K562 (cell line): ENCODE measurements around the gene SRF. TPM values are rescaled to one million over a fixed set of nuclear protein-coding genes. Genes with fewer than 3 reads are reported as not detected.

Experiments used
- ATF7 ChIP-seq: fragments of 450-650 bp; IDR thresholded peaks from 2 replicates; pipeline ENCODE4 v1.7.1; 2014; ENCODE audit warnings: mild to moderate bottlenecking, moderate library complexity
- CHD2 ChIP-seq: IDR thresholded peaks from 2 replicates; pipeline ENCODE4 v1.6.1; 2011; ENCODE audit warnings: low read depth, low read length
- CHD4 ChIP-seq: fragments of 200-600 bp; sonication (generic); IDR thresholded peaks from 3 replicates; pipeline ENCODE4 v1.6.1; 2012; ENCODE audit warnings: low read depth, mild to moderate bottlenecking, mixed read lengths, low read length, inconsistent platforms; ENCODE audit not compliant: insufficient read depth, insufficient replicate concordance, poor library complexity, severe bottlenecking
- DNMT1 ChIP-seq: fragments of 450-650 bp; IDR thresholded peaks from 2 replicates; pipeline ENCODE4 v1.6.1; 2016; ENCODE audit warnings: antibody characterized with exemption, mild to moderate bottlenecking
- HCFC1 ChIP-seq: IDR thresholded peaks from 2 replicates; pipeline ENCODE4 v1.6.1; 2012; ENCODE audit warnings: low read depth, low read length, improper control_type of control experiment
- HDAC6 ChIP-seq: IDR thresholded peaks from 2 replicates; pipeline ENCODE4 v1.6.1; 2012; ENCODE audit warnings: low read depth, mild to moderate bottlenecking, control low read depth, inconsistent platforms, low read length, moderate library complexity
- IFI16 ChIP-seq: fragments of 250-450 bp; sonication (Bioruptor Pico); IDR thresholded peaks from 2 replicates; pipeline ENCODE4 v2.1.2; 2022; ENCODE audit warnings: mild to moderate bottlenecking, inconsistent platforms
- KLF13 ChIP-seq: fragments of 450-650 bp; IDR thresholded peaks from 2 replicates; pipeline ENCODE4 v1.6.1; 2016; ENCODE audit warnings: missing genetic modification characterization, low read depth, mild to moderate bottlenecking, missing compliant biosample characterization, moderate library complexity, borderline replicate concordance
- MCM3 ChIP-seq: fragments of 450-650 bp; IDR thresholded peaks from 2 replicates; pipeline ENCODE4 v1.6.1; 2016
- MXI1 ChIP-seq: IDR thresholded peaks from 2 replicates; pipeline ENCODE4 v1.6.1; 2011; ENCODE audit warnings: low read depth, mild to moderate bottlenecking, improper control_type of control experiment, low read length
- NR3C1 ChIP-seq: sonication (generic); formaldehyde crosslinking; IDR thresholded peaks from 2 replicates; pipeline ENCODE4 v1.8.1; 2022; ENCODE audit warnings: missing genetic modification reagents
- PHB ChIP-seq: fragments of 250-450 bp; sonication (Bioruptor Pico); IDR thresholded peaks from 2 replicates; pipeline ENCODE4 v1.5.0; 2021
- SMAD4 ChIP-seq: fragments of 250-450 bp; sonication (Bioruptor Pico); conservative IDR thresholded peaks from 2 replicates; pipeline ENCODE4 v1.8.0; 2021; ENCODE audit warnings: inconsistent platforms, mild to moderate bottlenecking, moderate library complexity
- ZKSCAN8 ChIP-seq: fragments of 200-800 bp; sonication (Bioruptor generic); IDR thresholded peaks from 2 replicates; pipeline ENCODE4 v1.6.1; 2016; ENCODE audit warnings: missing genetic modification characterization, missing compliant biosample characterization
- ZNF165 ChIP-seq: fragments of 250-450 bp; sonication (Bioruptor Pico); IDR thresholded peaks from 2 replicates; pipeline ENCODE4 v1.4.0; 2020; ENCODE audit warnings: borderline replicate concordance
- ZNF175 ChIP-seq: fragments of 200-800 bp; sonication (Bioruptor generic); IDR thresholded peaks from 2 replicates; pipeline ENCODE4 v1.6.1; 2016; ENCODE audit warnings: low read depth, mild to moderate bottlenecking, missing genetic modification characterization, missing compliant biosample characterization
- ZNF282 ChIP-seq: sonication (generic); formaldehyde crosslinking; IDR thresholded peaks from 2 replicates; pipeline ENCODE4 v1.8.1; 2023; ENCODE audit warnings: missing genetic modification reagents
- ZNF445 ChIP-seq: fragments of 250-450 bp; sonication (Bioruptor Pico); IDR thresholded peaks from 2 replicates; pipeline ENCODE4 v1.4.0; 2020; ENCODE audit warnings: low read depth, mild to moderate bottlenecking, moderate library complexity
- ZNF695 ChIP-seq: fragments of 450-650 bp; formaldehyde crosslinking; IDR thresholded peaks from 2 replicates; pipeline ENCODE4 v1.4.0; 2020; ENCODE audit warnings: mild to moderate bottlenecking, moderate library complexity
- polyA plus RNA-seq, 8 experiments: library from polyadenylated mRNA; depleted of rRNA in 4 of 8; stranded (reverse) in 5 of 8; unstranded in 3 of 8; fragments of >200 nt; fragmentation: Nextera tagmentation in 2 of 8; fragmentation: Illumina TruSeq in 1 of 8; extraction: Ambion mirVana in 2 of 8; extraction: Trizol in 1 of 8; gene quantifications; 2 replicates each; pipeline versions ENCODE4 v1.2.1 to v1.2.3, GENCODE V29; 2011 to 2014; ENCODE audit warnings: inconsistent platforms in 1 of 8, missing spikeins in 1 of 8
- total RNA-seq, 7 experiments: library from RNA; depleted of rRNA in 6 of 7; stranded (reverse); fragments of >200 nt in 6 of 7; fragmentation: Illumina TruSeq in 2 of 7; extraction: Trizol in 2 of 7; gene quantifications; 2 replicates each; pipeline versions ENCODE4 v1.2.1 to v1.2.3, GENCODE V29; 2011 to 2021; ENCODE audit warnings: low replicate concordance in 1 of 7
- TF ChIP-seq, protein P1 (sequence below): fragments of 450-650 bp; IDR thresholded peaks from 2 replicates; pipeline ENCODE4 v1.6.1; 2016; ENCODE audit warnings: antibody characterized with exemption
- TF ChIP-seq, protein P2 (sequence below): fragments of 450-650 bp; IDR thresholded peaks from 2 replicates; pipeline ENCODE4 v1.6.1; 2014; ENCODE audit warnings: low read depth, mild to moderate bottlenecking, moderate library complexity, borderline replicate concordance
- TF ChIP-seq, protein P3 (sequence below): fragments of 250-450 bp; sonication (Bioruptor Pico); IDR thresholded peaks from 2 replicates; pipeline ENCODE4 v1.4.0; 2020

Gene SRF
- total and polyA plus RNA-seq, 9 of the 15 experiments (the other 6 are each of a cell fraction or from before 2014, with no cell fraction given): 2.5 to 37.0 (median 24.6) TPM

DNA sequence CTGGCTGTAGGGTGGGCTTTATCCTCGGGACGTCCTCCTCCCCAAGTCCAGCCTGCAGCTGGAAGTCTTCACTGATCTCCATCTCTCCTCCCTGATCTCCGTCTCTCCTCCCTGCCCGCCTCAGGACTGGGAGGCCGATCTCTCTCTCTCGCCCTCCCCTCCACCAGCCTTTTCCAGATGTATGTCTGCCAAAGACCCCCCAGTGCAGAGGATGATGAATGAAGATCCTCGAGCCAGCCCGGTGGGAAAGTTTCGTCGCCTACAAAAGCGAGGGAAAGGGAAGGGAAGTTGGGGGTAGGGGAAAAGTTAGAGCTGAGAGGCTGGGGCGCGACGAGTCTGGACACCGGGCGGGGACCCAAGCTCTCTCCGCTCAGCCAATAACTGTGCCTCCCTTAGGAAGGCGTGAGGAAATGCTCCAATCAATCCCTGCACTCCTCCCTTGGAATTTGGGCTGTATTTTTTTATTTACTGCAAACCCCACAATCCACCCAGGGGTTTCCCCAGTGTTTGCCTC lies 595 bp upstream of the SRF start (continued):
- 0 out of 2 replicates have a peak, but pooled peaks have one; percentile 39 for TF ChIP-seq ZNF175
- TF ChIP-seq, protein P1, sequence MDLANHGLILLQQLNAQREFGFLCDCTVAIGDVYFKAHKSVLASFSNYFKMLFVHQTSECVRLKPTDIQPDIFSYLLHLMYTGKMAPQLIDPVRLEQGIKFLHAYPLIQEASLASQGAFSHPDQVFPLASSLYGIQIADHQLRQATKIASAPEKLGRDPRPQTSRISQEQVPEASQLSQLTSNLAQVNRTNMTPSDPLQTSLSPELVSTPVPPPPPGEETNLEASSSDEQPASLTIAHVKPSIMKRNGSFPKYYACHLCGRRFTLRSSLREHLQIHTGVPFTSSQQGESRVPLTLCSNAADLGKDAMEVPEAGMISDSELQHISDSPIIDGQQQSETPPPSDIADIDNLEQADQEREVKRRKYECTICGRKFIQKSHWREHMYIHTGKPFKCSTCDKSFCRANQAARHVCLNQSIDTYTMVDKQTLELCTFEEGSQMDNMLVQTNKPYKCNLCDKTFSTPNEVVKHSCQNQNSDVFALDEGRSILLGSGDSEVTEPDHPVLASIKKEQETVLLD: peak; percentile 50; the same call in 1 of the 2 replicates
- no peak for TF ChIP-seq ZNF165 (CRISPR knock-in tag)
- peak; percentile 33 for TF ChIP-seq CHD4
- TF ChIP-seq ZNF695 (CRISPR knock-in tag): no peak
- TF ChIP-seq PHB (CRISPR knock-in tag): no peak
- no peak for TF ChIP-seq NR3C1 (CRISPR knock-in tag)
- TF ChIP-seq KLF13 (tag): no peak
- no peak for TF ChIP-seq CHD2
- 0 out of 2 replicates have a peak, but pooled peaks have one; percentile 61 for TF ChIP-seq DNMT1
- TF ChIP-seq ATF7: no peak
- TF ChIP-seq, protein P2, sequence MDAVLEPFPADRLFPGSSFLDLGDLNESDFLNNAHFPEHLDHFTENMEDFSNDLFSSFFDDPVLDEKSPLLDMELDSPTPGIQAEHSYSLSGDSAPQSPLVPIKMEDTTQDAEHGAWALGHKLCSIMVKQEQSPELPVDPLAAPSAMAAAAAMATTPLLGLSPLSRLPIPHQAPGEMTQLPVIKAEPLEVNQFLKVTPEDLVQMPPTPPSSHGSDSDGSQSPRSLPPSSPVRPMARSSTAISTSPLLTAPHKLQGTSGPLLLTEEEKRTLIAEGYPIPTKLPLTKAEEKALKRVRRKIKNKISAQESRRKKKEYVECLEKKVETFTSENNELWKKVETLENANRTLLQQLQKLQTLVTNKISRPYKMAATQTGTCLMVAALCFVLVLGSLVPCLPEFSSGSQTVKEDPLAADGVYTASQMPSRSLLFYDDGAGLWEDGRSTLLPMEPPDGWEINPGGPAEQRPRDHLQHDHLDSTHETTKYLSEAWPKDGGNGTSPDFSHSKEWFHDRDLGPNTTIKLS: peak; percentile 15; the same call in 1 of the 2 replicates
- TF ChIP-seq ZKSCAN8: no peak
- TF ChIP-seq IFI16 (CRISPR knock-in tag): no peak
- no peak for TF ChIP-seq MCM3
- TF ChIP-seq ZNF282 (CRISPR knock-in tag): no peak
- TF ChIP-seq HDAC6: no peak
- no peak for TF ChIP-seq SMAD4 (CRISPR knock-in tag)
- no peak for TF ChIP-seq MXI1
- TF ChIP-seq, protein P3, sequence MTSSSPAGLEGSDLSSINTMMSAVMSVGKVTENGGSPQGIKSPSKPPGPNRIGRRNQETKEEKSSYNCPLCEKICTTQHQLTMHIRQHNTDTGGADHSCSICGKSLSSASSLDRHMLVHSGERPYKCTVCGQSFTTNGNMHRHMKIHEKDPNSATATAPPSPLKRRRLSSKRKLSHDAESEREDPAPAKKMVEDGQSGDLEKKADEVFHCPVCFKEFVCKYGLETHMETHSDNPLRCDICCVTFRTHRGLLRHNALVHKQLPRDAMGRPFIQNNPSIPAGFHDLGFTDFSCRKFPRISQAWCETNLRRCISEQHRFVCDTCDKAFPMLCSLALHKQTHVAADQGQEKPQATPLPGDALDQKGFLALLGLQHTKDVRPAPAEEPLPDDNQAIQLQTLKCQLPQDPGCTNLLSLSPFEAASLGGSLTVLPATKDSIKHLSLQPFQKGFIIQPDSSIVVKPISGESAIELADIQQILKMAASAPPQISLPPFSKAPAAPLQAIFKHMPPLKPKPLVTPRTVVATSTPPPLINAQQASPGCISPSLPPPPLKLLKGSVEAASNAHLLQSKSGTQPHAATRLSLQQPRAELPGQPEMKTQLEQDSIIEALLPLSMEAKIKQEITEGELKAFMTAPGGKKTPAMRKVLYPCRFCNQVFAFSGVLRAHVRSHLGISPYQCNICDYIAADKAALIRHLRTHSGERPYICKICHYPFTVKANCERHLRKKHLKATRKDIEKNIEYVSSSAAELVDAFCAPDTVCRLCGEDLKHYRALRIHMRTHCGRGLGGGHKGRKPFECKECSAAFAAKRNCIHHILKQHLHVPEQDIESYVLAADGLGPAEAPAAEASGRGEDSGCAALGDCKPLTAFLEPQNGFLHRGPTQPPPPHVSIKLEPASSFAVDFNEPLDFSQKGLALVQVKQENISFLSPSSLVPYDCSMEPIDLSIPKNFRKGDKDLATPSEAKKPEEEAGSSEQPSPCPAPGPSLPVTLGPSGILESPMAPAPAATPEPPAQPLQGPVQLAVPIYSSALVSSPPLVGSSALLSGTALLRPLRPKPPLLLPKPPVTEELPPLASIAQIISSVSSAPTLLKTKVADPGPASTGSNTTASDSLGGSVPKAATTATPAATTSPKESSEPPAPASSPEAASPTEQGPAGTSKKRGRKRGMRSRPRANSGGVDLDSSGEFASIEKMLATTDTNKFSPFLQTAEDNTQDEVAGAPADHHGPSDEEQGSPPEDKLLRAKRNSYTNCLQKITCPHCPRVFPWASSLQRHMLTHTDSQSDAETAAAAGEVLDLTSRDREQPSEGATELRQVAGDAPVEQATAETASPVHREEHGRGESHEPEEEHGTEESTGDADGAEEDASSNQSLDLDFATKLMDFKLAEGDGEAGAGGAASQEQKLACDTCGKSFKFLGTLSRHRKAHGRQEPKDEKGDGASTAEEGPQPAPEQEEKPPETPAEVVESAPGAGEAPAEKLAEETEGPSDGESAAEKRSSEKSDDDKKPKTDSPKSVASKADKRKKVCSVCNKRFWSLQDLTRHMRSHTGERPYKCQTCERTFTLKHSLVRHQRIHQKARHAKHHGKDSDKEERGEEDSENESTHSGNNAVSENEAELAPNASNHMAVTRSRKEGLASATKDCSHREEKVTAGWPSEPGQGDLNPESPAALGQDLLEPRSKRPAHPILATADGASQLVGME: peak; percentile 18; the same call in 1 of the 2 replicates
- no peak for TF ChIP-seq HCFC1
- TF ChIP-seq ZNF445 (CRISPR knock-in tag): no peak
